C4-2B (cell line): Measurements from ENCODE around the gene DENND5B.

ENCODE experiments used
- H3K27ac ChIP-seq: fragments of 450-650 bp; 2 replicates; pipeline ENCODE4 v1.5.1; 2017
- ZFX ChIP-seq: fragments of 450-650 bp; IDR thresholded peaks from 2 replicates; pipeline ENCODE4 v1.6.1; 2017
- TF ChIP-seq, protein P1 (sequence below): fragments of 450-650 bp; conservative IDR thresholded peaks from 2 replicates; pipeline ENCODE4 v1.5.1; 2017; ENCODE audit warnings: mild to moderate bottlenecking

DENND5B gene

DNA sequence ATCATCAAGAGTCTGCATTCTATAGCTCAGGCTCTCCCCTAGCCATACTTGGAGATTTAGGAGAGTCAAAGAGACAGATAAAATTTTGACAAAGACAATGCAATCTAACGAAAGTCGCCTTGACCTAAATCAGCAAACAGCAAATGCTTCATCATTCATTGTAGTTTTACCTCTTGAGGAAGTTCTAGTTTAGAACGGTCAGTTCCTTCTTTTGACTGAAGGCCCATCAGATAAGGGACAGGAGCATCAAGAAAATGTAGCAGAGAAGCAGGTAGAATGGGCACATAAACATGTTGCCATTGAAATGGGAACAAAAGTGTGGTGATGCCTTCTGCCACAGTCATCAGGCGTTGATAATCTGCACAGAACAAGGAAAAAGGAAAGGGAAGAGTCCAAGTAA is 130.9 kb downstream of the DENND5B start:
- no peak for TF ChIP-seq ZFX
- TF ChIP-seq, protein P1, sequence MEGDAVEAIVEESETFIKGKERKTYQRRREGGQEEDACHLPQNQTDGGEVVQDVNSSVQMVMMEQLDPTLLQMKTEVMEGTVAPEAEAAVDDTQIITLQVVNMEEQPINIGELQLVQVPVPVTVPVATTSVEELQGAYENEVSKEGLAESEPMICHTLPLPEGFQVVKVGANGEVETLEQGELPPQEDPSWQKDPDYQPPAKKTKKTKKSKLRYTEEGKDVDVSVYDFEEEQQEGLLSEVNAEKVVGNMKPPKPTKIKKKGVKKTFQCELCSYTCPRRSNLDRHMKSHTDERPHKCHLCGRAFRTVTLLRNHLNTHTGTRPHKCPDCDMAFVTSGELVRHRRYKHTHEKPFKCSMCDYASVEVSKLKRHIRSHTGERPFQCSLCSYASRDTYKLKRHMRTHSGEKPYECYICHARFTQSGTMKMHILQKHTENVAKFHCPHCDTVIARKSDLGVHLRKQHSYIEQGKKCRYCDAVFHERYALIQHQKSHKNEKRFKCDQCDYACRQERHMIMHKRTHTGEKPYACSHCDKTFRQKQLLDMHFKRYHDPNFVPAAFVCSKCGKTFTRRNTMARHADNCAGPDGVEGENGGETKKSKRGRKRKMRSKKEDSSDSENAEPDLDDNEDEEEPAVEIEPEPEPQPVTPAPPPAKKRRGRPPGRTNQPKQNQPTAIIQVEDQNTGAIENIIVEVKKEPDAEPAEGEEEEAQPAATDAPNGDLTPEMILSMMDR: no peak
- peak overlapping the region; percentile 79; the same call in 1 of the 2 replicates for H3K27ac ChIP-seq

DNA sequence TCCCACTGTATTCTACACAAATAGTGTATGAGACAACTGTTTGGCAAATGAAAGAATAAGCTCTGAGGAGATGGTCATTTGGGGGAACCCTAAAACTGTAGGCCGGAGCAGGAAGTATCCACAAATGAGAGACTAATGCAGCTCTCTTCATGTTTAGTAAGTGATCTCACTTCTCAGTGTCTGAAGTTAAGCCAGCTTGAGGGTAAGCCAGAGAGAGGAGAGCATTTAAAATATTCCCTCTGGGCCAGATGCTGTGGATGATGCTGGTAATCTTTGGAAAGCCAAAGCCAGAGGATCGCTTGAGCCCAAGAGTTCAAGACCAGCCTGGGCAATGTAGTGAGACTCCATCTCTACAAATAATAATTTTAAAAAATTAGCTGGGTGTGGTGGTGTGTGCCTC is 134.4 kb downstream of the DENND5B start:
- no peak overlapping the region for H3K27ac ChIP-seq
- TF ChIP-seq, protein P1: no peak
- TF ChIP-seq ZFX: no peak

DNA sequence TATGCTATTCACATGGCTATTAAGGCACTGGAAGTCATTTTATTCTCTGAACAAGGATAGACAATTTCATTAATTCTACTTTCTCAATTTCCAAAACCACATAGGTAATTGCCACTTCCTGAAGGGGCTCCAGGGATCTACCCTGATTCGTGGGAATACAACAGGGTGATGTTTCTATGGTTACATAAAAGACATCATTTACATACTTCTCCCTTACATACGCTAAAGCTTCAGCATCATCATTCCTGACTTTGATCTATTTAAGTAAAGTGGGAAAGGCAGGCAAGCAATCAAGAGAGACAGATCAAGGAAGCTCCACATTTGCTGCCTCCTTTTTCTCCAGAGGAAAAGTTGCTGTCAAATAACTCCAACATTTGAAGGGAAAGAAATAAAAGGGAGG is 146.2 kb downstream of the DENND5B start:
- TF ChIP-seq, protein P1: no peak
- no peak for TF ChIP-seq ZFX
- no peak overlapping the region for H3K27ac ChIP-seq

DNA sequence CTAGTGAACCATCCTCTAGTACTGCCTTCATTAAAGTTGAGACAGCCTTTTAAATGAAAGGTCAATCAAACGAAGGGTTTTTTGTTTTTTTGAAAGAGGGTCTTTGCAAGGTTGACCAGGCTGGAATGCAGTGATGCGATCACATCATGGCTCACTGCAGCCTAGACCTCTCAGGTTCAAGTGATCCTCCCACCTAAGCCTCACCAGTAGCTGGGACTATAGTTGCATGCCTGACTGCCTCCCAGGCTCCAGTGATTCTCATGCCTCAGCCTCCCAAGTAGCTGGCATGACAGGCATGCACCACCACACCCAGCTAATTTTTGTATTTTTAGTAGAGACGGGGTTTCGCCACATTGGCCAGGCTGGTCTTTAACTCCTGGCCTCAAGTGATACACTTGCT is 150.3 kb downstream of the DENND5B start:
- H3K27ac ChIP-seq: no peak overlapping the region
- TF ChIP-seq ZFX: no peak
- TF ChIP-seq, protein P1: no peak

DNA sequence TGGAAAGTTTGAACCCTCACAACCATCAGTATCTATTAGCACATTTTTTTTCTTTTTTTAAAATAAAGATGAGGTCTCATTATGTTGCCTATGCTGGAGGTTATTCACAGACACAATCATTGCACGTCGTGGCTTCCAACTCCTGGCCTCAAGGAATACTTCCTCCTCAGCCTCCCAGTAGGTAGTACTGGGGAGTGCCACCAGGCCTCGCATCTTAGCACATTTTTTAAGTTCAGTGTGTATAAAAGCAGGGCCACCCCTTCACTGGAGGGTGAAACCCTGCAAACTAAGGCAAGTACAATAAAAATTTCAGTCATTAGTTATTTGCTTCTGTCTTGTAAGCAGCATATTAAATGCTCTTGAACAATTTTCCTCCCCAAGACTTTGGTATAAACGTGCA is 150.8 kb downstream of the DENND5B start:
- H3K27ac ChIP-seq: no peak overlapping the region
- no peak for TF ChIP-seq ZFX
- TF ChIP-seq, protein P1: no peak

DNA sequence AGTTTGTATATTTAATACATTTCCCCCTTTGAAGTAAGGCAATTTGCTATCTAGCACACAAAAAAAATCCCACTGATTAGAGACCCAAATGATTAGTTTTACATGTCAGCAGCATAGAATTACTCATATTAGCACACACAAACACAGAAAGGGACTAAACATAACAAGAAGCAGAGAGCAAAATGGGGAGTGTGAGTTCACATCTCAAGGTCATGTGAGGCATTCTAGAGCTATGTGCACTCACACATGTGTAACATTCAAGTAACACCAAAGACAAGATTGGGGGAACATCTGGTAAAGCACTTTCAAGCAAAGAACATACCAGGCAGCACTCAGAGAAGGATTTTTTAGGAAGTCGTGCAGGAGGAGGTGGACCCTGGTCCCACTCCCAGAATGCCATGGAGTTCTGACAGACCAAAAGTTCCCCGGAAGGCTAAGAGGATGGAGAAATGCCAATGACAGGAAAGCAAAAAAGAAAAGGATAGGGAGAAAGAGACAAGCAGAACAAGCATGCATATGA is 159.2 kb downstream of the DENND5B start:
- TF ChIP-seq, protein P1: no peak
- TF ChIP-seq ZFX: no peak
- H3K27ac ChIP-seq: no peak overlapping the region

DNA sequence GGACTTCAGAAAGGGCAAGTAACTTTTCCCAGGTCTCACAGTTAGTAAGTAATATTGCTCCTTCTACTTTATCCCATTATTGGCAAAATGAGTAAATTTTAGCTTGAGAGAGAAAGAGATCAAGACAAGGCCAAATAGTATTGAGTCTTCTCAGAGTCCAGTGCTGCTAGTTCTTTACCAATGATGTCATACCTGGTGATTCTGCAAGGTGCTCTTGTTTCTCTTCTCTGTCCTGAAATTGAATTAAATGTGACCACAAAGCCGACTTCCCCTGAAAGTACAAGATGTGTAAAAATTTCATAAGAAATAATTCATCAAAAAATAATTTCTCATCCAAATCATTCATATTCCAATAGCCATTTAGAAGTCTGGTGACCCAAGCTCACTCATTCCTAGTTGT is 167.5 kb downstream of the DENND5B start:
- TF ChIP-seq ZFX: no peak
- no peak overlapping the region for H3K27ac ChIP-seq

DNA sequence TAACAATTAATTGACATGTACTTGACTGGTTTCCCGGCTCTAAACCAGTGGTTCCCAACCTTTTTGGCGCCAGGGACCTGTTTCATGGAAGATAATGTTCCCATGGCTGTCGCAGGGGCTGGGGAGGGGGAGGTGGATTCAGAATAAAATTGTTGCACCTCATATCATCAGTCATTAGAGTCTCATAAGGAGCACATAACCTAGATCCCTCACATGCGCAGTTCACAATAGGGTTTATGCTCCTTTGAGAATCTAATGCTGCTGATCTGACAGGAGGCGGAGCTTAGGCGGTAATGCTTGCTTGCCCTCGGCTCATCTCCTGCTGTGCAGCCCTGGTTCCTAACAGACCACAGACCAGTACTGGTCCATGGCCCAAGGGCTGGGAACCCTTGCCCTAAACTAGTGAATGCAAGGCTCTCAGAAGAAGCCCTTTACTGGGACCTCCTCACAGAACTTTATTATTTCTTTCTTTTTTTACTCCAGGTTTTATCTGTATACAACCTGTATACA is 178.6 kb downstream of the DENND5B start:
- H3K27ac ChIP-seq: no peak overlapping the region
- no peak for TF ChIP-seq ZFX
- TF ChIP-seq, protein P1: no peak
